GM19467 (cell line): Measurements from ENCODE around the gene CARMIL1.

Experiments used
- ATAC-seq: cut with Tn5 transposase; IDR thresholded peaks from one replicate; pipeline ENCODE4 v1.9.1; 2021; ENCODE audit warnings: mild to moderate bottlenecking, moderate library complexity; ENCODE audit not compliant: unreplicated experiment

CARMIL1 gene

DNA sequence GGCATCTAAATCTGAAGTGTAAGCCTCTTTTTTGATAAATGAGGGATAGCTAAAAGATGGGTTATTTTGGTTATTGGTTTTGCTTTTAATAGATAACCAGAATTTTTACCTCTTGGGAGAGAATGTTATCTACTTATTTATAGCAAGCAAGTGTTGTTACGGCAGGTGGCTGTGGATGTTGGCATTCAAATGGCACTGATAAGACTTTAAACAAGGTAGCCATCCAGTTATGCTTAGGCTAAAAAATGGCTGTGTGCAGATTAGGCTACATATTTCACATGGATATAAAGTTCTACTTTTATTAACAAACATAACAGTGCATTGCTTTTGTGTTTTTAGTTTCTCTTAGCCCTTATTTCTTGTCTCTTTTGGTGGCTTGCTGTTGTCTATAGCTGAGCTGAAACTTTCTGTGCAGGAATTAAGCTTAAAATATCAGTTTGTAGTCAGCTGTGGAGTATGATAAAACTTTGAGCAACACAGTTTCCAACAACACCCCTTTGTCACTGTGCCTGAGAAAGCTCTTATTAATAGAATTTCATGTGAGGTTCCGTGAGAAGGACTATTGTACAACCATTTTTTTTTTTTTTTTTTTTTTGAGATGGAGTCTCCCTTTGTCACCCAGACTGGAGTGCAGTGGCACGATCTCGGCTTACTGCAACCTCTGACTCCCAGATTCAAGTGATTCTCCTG, 28.8 kb downstream of the CARMIL1 start:
- ATAC-seq = no peak

DNA sequence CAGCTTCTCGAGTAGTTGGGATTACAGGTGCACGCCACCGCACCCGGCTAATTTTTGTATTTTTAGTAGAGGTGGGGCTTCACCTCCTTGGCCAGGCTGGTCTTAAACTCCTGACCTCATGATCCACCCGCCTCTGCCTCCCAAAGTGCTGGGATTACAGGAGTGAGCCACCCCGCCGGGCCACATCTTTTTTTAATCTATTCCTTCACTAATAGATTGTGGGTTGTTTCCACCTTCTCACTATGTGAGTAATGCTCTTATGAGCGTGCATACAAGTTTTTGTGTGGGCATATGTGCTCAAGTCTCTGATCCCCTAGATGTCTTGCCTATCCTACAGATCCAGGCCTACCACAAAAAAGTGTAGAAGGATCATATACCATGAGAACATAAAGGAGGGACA, 30.7 kb downstream of the CARMIL1 start:
- no peak for ATAC-seq

DNA sequence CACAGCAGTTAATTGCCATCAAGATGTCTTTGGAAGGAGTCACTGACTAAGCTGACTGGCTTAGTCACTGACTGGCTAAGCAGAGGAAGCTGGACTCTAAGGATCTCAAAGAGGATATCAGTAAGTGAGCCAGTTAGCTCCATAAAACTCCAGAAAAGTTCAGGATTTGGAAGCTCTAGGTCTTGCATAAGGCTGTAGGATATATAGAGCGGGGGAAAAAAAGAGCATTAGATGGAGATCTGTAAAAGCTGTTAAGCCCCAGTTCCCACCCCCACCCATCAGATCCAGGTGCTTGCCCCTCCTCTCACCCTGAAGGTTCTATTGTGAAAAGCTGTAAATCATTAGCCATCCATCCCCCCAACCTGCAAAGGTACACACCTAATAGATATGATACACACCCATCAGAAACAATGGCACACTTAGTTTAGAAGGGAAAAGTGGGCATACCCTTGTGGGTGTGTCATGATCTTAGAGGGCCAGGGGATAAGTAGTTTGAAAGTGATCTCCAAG, 32.2 kb downstream of the CARMIL1 start:
- no peak for ATAC-seq

DNA sequence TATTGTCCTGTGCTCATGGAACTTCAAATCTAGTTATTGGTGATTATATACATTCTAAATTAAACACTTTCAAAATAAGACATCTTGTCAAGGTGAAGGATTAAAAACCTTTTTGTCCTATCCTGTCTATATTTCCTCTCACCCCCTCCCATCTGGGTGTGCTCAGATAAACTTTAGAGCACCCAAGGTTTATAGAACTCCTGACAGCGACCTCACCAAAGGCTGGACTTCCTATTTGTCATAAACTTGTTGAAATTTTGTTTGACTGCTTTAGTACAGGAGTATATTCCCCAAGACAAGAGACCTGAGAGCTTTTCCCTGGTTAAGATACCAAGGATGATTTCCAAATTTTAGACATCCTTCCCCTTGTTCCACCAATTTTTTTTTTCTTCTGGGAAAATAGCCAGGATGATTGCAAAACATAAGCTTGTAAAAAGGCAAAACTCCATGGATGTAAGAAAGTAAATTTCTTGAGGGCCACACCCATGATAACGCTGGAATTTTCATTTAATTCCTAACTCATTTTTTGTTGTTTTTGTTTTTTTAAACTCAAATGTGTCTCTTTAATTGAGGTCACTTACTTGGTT, 33.0 kb downstream of the CARMIL1 start:
- no peak for ATAC-seq

DNA sequence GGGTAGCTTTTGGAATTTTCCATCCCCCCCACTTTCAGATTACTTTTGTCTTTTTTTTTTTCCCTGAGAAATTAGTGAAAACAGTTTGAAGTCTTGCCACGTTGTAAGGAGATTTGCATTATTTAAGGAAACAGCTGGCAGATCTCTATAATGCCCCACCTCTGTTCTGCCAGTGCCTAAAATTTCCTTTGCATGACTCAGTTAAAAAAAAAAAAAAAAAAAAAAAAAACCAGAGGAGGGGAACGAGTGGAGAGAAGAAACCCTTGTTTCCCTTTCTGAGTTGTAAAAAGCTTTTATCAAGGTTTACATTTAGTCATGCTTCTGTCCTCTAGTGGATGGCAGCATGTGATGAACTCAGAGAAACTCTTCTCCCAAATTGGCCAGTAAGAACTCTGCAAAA, 33.5 kb downstream of the CARMIL1 start:
- ATAC-seq = no peak

DNA sequence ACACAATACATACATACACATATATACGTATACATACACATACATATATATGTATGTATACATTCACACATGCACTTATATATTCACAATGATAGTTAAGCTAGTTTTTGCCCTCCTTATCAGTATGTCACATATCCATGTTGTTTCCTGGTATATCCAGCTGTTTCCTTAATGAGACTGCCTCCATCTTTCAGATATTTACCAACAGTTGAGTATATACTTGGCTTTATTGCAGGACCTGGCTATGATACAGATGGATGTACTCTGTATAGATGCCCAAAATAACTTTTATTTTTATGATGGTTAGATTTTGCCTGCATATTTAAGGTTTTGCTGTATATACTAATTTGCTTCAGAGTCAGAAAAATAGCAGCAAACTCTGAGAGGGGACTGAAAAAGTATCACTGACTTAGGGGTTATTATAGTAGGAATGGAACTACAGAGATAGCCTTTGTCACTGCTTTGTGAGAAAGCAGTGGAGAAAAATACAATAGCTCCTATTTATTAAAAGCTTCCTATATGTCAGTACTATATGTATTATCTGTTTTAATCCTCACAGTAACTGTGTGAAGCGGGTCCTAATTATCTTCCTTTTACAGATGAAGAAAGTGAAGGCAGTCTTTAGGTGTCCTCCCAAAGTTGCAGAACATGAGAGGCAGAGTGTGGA, 35.5 kb downstream of the CARMIL1 start:
- no peak for ATAC-seq

DNA sequence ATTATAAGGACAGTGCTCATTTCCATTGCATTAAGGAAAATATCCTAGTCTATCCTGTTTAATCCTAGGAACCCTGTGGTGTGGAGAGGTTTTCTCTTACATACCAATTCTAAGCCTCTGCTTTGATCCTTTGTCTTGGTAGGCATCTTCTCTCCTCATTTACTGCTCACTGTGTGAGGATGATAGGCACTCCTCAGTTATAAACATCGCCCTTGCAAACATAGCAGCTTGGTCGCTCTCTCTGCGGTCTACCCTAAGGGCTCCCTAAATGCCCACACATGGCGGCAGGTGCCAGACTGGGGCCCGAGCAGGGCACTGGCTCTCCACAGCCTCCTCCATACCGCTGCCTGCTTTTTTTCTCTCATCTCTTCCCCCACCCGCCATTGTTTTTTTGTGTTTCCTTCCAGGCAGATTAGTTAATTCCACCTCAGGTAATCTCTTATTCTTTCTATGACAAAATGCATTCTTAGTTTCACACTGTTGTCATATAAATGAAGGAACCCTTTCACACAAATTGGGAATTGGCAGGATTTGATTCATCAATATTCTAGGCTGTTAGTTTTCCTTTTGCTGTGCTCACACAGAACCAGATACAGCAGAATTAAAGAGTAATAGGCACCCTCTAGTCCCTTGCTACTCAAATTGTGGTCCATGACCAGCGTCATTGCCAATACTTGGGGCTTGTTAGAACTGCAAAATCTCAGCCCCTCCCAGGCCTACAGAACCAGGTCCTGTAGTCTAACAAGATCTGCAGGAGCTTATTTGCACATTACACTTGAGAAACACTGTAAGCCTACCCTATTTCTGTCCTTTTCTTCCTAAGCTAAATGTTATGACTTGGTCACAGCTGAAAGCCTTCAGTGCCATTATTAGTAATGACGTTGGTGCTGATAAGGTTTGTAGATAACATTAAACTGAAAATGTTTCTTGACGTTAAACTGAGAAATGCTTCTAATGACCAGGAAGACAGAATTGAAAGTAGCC, 36.3 kb downstream of the CARMIL1 start:
- ATAC-seq = no peak

DNA sequence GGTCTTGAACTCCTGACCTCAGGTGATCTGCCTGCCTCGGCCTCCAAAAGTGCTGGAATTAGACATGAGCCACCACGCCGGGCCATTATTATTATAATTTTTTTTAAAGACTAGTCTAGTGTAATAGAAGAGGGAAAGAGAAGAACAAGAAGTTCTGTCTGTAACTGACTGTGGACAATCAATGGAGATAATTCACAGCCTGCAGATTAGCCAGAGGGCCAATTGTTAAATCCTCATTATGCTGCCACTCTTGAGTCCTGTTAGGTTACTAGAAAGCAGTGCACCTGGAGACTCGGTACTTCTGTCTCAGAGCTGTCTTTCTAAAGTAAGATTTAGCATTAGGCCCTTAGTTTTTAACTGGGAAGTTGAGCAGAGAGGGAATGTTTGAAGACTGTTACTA, 37.5 kb downstream of the CARMIL1 start:
- no peak for ATAC-seq

DNA sequence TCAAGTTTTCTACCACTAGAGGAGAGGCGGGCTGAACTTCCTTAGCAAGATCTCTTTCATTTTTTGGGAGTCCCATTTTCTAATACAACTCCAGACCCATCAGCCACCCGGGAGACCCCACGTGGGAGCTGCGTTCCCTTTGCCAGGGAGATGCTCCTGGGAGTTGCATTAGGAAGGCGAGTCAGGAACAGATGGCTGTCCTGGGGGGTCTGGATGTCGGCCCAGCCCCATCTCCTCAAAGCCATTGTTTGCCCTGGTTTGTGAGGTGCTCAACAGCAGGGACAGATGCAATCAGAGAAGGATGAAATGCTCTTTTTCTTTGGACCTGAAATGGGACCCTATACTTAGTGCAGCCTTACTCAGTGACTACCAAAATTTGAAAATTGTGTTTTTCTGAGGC, 39.4 kb downstream of the CARMIL1 start:
- no peak for ATAC-seq

DNA sequence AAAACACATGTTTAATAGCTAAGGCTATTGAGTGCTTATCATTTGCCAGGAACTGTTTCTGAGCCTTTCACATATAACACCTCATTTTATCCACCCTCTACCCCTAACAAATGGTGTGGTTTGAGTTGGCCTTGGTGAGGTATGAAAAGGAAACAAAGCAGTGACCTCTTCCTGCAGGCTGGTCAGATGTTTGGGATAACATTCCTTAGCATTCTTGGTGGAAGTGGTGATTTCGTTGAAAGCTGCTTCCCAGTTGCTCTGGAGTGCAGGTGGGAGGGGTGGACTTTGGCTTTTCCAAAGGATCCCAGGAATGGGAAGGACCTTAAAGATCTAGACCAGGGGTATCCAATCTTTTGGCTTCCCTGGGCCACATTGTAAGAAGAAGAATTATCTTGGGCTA, 41.3 kb downstream of the CARMIL1 start:
- no peak for ATAC-seq

DNA sequence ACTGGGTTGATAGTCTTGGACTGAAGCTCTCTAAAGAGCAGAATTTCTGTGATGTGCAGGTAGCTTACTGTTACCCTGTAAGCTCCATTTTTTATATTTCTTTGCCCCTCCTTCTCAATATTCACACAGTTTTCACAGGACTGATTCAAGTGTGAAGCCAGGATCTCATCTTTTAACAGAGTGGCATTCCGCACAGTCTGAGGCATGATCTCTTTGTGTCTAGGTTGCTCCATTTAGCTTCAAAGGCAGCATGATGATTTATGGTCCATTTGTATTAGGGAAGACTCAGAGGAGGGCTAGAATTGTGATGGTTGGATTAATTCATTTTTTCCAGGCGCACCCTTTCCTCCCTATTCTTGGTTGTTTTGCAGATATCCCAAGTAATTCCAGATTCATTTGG, 43.5 kb downstream of the CARMIL1 start:
- no peak for ATAC-seq

DNA sequence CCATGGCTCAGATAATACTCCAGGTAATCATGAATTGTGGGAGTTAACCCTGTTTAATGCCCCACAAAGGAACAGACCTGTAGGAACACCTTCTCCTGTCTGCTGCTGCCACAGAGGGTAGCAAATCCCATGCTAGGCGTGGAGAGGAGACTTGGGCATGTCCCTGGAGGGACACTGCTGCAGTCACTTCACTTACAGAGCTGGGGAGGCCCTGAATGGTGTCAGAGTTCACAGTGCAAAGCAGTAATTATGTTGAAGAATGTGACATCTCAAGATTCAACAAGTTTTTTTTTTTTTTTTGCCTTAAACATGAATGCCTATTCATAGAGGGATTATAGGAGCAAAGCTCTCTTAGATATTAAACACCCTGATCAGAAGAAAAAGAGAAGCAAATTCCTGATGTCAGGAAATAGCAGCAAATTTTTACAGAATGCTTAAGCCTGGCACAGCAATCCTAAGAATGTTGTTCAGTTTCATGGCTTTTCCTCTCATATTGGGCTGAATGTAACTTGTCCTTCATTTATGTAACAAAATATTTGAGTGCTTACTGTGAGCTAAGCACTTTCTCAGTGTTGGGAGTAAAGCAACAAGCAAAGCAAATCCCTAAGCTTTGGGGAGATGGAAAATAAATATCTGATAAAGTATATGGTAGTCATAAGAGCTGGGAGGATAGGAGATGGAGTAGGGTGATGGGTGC, 45.0 kb downstream of the CARMIL1 start:
- ATAC-seq = no peak

DNA sequence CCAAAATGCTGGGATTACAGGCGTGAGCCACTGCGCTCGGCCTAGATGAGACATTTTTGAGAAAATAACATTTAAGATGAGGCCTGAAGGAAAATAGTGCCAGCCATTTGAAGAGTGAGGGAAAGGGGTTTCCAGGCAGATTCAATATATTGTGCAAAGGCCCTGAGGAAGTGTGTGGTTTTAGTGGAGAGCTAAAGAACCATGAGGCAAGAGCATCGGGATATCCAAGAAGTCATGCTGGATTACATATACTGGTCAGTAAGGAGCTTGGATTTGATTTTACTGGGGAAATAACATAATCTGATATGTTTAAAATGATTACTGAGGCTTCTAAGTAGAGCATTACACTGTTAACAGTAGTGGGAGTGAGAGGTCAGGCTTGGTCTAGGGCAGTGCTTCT, 47.0 kb downstream of the CARMIL1 start:
- ATAC-seq = no peak

DNA sequence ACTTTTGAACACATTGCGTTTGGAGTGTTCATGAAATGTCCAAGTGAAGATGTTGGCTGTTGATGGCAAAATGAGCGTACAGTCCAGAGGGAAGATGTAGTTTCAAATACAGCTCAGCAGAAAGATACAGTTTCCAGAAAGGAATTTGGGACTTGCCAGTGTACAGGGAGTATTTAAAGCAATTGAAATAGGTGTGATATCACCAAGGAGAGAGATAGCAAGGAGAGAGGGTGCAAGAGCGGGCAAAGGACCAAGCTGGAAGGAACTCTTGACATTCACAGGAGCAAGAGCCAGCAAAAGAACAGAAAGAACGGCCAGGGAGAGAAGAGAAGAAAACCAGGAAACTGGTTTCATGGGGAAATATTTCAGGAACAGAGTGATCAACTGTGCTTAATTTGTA, 47.8 kb downstream of the CARMIL1 start:
- no peak for ATAC-seq

DNA sequence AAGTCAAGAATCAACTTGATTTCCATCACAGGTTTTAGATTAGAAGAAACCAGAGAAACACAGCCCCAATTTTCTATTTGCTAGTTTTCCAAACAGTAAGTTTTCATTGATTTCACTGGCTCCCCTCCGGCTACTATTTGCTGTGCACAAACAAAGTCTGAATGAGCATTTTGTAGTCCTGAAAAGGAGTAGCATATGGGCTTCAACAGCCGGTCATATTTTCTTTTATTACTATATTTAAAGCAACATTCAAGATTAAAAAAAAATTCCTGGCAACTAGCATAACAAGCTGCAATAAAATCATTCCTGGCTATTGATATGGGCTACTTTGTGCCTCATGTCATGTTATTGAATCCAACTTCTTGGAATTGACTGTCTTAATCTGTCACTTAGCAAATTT, 48.3 kb downstream of the CARMIL1 start:
- ATAC-seq = no peak

DNA sequence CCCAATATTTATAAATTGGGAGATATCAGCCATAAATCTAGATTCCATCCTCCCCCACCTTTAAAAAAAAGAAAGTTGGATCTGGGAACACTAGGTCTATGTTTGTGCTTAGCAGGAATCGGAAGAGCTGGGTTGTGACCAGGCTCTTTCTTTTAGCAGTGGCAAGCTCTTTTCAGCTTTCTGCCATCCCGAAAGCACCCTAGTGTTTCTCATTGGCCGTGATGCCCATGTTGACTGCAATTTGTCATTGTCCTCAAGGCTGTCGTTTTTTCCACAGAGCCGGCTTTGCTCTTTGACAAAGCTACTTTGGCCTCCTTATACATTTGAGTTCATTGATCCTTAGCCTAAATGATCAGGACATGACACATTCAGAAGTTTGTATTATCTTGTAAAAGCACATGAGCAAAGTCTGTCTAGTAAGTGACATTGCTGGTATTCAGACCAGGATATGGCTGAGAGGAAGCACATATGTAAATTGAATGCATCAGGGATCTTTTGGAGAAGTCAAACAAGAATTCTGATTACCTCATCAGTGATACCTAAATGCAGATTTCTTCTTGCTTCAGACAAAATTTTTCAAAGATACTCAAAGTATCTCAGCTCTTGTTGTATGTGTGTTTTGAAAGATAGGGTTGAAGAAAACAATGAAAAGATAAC, 50.1 kb downstream of the CARMIL1 start:
- ATAC-seq = no peak

DNA sequence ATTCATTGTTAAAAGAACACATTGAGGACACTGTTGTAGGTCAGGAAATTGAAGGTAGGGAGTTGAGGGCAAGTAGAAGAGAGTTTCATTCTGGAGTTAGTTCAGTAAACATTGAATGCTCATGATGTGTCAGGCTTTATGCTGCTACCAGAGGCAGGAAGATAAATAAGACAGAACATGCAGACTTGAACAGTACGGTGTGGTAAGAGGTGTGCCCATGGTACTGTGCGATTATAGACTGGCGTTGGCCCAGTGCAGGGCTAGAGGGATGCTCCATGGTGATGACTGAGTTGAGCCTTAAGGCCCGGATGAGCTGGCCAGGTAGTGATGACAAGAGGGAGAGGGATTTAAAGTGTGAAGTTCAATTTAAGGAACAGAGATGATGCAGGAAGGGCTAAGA, 50.8 kb downstream of the CARMIL1 start:
- no peak for ATAC-seq

DNA sequence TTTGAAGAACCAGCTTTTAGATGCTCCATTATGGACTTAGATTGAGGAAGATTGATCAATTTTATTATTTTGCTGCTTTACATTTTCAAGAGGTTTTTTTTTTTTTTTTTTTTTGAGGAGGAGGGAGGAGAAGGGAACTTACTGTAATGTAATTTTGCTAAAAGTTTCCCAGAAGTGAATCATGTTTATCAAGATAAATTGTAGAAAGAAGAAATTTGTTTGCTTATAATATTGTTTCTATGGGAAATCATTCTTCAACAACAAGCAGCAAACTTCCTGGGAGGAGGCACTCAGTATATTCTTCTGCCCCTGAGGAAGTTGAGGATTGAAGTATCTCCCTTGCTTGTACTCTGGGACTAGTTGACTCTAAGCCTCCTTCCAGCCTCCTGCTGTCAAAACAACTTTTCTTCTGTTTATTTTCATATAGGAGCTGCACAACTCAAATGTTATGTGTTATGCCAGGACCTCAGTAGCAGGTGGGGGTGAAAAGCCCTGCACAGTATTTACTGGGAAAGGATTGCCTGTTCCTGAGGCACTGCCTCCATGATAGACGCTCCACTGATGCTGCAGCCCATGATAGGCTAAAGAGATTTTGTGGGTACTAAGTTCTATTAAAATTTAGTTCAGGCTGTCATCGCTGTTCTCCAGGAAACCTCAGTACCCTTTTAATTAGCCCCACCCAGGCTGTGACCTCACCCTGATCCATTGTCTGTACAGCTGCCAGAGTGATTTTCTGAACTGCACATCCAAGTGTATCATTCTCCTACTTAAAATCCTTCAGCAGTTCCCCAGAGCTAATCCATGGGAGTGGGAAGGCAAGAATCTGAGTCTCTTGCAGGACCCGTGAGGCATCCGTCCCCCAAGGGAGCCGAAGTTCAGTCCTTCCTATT, 51.9 kb downstream of the CARMIL1 start:
- no peak for ATAC-seq

DNA sequence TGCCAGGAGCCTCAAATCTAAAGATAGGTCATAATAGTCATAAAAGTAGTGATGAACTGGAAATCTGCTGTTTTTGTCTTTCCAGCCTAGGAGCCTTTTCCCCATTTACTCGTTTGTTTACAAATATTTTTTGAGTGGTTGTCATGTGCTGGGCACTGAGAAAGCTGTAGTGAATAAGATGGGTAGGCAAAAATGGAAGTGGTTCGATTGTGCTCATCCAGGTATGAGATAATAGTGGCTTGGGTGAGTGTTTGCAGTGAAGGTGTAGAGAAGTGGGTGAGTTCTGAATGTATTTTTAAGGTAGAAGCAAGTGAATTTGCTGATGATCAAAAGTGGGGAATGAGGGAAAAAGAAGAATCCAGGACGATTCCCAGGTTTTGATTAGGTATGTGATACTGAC, 53.0 kb downstream of the CARMIL1 start:
- ATAC-seq = no peak
